AG20443 (cell line): ENCODE data around the gene USP9Y.
"Not testable (repeated sequence)": the region's sequence is repeated elsewhere in the genome, so short reads cannot be mapped to it uniquely, and the experiment has no call there.

ENCODE experiments used
- DNase-seq: peaks from one replicate; pipeline ENCODE4 v3.0.0; 2012; ENCODE audit warnings: low spot score, mixed read lengths

The USP9Y gene

DNA sequence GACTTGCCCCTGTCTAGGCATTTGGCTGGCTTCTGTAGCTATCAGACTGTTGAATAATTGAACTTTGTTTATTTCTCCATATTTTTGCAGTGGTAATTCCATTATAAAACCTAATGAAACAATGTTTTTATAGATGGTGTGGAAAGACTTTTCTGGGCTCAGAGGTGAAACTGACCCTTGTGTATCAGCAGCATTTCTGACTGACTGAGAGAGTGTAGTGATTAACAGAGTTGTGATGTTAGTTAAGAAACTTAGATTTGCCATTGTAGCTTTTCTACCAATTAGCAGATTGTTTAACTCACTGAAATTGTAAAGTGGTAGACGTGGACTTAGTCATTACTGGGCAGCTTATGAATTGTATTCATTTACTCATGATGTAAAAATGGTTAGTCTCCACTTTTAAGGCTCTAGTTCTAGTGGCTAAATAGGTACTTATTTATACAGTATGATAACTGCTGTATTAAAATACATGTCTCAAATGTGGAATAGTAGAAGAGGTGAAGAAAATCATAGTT is at the start of gene USP9Y:
Gene USP9Y (plus strand): TSS at position 51 of the 515 bp plus-strand sequence. CDS start 8,217 bp downstream, outside the sequence.
- no peak for DNase-seq

GRCh38 chrY:12651621-12652036 is 49.4 kb upstream of the USP9Y start:
- peak; percentile 9 for DNase-seq

- peak; percentile 81 for DNase-seq
Observed at GRCh38 chrY:12661745-12662681, 39.0 kb upstream of the USP9Y start.

- peak; percentile 9 for DNase-seq
Observed at GRCh38 chrY:12662745-12663591, 38.1 kb upstream of the USP9Y start.

- DNase-seq, result not testable (repeated sequence)
Observed at GRCh38 chrY:12663845-12664244, 37.2 kb upstream of the USP9Y start.

- DNase-seq, result no peak
Observed at GRCh38 chrY:12678111-12678510, 22.9 kb upstream of the USP9Y start.

- peak; percentile 3 for DNase-seq
Observed at GRCh38 chrY:12681535-12681934, 19.5 kb upstream of the USP9Y start.

DNA sequence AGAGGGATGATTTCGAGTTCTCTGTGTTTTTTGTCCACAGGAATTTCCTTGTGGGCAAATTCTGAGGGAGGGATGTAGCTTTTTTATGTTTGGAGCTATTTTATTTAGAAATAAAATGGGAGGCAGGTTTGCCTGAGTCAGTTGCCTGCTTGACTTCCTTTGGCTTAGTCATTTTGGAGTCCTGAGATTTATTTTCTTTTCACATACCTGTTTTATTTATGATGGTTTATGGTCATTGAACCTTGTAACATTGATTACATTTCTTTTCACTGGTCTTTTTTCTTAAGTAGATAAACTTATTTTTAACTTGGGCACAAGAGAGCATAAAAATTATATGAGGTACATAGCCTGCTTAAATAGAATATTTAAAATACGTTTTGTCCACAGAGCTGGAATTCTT is 12.7 kb upstream of the USP9Y start:
- no peak for DNase-seq

DNA sequence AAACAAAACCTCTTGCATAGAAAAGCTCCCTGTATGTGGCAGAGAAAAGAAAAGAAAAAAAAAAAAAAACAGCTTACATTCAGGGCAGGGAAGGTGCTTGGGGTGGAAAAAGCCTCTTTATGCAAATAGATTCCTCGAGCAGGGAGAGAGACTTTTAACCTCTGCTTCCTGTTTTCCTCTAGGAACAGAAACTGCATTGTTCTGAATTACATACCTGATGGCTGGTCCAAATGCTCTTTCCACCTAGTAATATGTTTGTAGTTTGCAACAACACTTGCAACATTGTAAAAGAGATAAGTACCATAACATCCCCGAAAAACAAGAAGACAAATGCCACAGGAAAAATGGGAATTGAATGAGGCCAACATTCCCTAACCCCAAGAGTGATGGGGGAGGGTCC is 944 bp upstream of the USP9Y start:
- DNase-seq, result no peak

DNA sequence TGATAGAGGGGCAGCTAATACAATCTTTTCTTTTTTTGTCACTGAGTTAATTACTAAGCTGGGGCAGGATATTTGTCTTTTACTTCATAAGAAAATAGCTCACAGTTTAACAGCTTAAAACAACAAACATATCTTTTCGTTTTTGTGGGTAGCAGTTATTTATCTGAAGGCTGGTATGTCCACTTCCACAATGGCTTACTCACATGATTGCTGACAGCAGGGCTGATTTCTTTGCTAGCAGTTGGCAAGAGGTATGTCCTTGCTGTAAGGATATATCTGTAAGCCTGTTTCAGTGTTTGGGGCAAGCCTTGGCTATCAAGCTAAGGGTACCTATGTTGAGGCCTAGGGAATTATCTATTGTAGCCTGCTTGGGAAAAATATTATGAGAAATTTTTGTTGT is 1.1 kb downstream of the USP9Y start:
- peak; percentile 4 for DNase-seq

DNA sequence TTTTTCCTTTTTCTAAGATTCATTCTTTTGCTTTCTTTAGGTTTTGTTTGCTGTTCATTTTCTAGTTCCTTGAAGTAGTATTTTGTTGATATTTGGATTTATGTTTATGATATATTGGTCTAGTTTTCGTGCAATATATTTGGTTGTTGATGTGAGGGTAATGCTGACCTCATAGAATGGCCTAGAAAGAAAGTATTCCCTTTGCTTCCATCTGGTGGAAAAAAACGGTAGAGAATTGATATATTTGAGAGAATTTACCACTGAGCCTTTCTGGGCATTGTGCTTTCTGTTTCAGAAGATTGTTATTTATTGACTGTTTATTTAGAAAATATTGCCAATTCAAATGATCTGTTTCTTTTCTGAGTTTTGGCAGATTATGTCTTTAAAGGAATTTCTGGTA is 9.4 kb downstream of the USP9Y start:
- DNase-seq, result peak; percentile 22

GRCh38 chrY:12715376-12715775 is 14.3 kb downstream of the USP9Y start:
- DNase-seq, result no peak

GRCh38 chrY:12729746-12730145 is 28.7 kb downstream of the USP9Y start:
- DNase-seq, result no peak

GRCh38 chrY:12733625-12734024 is 32.6 kb downstream of the USP9Y start:
- no peak for DNase-seq

- DNase-seq, result no peak
Observed at GRCh38 chrY:12734051-12734450, 33.0 kb downstream of the USP9Y start.

DNA sequence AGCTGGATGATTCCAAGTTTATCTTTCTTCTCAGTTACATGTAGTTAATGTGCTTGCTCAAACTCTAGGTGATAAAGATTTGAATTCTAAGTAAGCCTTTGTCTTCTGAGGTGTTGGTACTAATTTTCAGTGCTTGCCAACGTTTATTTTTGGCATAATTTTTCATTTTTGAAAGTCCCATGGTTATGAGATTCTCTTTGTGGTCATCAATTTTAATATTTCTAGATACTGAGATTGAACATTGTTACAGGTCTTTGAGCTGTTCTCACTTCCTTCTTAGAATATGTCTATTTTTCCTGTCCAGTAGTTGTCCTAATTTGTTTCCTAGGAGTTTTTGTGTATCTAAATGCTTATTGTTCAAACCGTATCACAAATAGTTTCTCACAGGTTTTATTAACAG is 40.4 kb downstream of the USP9Y start:
- DNase-seq, result no peak

DNA sequence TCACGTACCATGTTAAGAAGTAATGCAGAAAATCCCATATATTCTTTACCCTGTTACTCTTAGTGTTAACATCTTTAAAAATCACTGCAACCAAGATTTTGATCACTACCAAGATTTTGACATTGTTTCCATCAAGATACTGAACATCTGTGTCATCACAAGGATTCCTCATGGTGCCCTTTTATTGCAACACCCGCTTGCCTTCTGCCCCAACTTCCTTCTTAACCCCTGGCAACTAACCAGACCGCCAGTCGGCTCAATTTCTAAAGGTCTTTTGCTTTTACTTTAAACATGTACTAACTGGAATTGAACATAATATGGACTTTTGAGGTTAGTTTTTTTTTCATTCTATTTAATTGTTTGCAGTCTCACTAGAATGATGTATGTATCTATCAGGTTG is 41.7 kb downstream of the USP9Y start:
- no peak for DNase-seq

DNA sequence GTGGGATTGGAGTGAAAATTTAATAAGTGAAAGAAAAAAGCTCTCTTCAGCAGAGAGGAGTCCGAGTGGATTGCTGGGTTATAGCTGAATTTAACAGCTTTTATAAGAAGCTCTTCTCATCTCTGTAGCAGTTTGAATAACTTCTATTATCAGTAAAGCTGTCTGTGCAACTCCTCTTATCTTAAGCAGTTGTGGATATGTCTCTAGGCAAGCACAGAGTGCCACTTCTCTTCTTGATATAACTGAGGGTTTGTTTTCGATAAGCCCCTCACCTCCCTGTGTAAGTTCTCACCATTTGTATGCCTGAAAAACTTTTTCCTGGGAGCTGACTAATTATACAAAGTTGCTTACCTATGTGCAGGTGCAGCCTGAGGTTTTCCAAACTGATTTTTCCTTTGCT is 43.1 kb downstream of the USP9Y start:
- no peak for DNase-seq

GRCh38 chrY:12749293-12749692 is 48.3 kb downstream of the USP9Y start:
- DNase-seq, result no peak

- no peak for DNase-seq
Observed at GRCh38 chrY:12752856-12753255, 51.8 kb downstream of the USP9Y start.

- DNase-seq, result no peak
Observed at GRCh38 chrY:12756021-12756420, 55.0 kb downstream of the USP9Y start.

DNA sequence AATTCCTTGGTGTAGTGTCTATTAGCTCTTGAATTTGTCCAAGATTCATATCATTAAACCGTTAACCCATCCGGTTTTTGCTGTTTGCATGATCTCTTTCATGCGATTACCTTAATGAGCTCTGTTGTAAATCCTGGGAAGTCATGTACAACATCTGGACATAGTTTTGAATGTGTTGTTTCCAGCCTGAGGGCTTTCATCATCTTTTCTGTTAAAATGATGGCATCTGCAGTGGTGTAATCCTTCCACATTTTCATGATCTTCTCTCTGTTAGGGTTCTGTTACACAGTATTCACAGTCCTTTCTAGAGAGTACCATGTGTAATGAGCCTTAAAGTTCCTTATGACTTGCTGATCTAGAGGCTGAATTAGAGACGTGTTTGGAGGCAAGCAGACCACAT is 64.9 kb downstream of the USP9Y start:
- peak; percentile 11 for DNase-seq

- DNase-seq, result no peak
Observed at GRCh38 chrY:12784521-12784920, 83.5 kb downstream of the USP9Y start.
